NCI-H2107 (cell line): Measurements from ENCODE around the gene TCEA2.

Source experiments
- DNase-seq: peaks from one replicate; lab custom pipeline; 2025; lab: John Stamatoyannopoulos, UW

Gene TCEA2

GRCh38 chr20:64035933-64036345 lies 27.1 kb upstream of the TCEA2 start, which contains the start of gene C20orf204:
Gene C20orf204, plus strand, starts transcription at chr20:64036182. Its CDS starts 142 bp downstream, at chr20:64036324.
- no peak for DNase-seq

GRCh38 chr20:64036346-64037198 lies 26.4 kb upstream of the TCEA2 start:
- DNase-seq: no peak

GRCh38 chr20:64037199-64037497 lies 25.9 kb upstream of the TCEA2 start:
- DNase-seq: no peak

GRCh38 chr20:64037498-64038213 lies 25.3 kb upstream of the TCEA2 start:
- DNase-seq: no peak

GRCh38 chr20:64038224-64038564 lies 24.8 kb upstream of the TCEA2 start:
- DNase-seq: no peak

GRCh38 chr20:64038565-64039292 lies 24.3 kb upstream of the TCEA2 start:
- DNase-seq: peak; percentile 68

GRCh38 chr20:64039293-64040160 lies 23.5 kb upstream of the TCEA2 start:
- DNase-seq: no peak

GRCh38 chr20:64040231-64041039 lies 22.6 kb upstream of the TCEA2 start:
- no peak for DNase-seq

GRCh38 chr20:64041040-64041780 lies 21.8 kb upstream of the TCEA2 start:
- no peak for DNase-seq

GRCh38 chr20:64041781-64042053 lies 21.3 kb upstream of the TCEA2 start:
- no peak for DNase-seq

GRCh38 chr20:64042054-64042781 lies 20.8 kb upstream of the TCEA2 start:
- DNase-seq: no peak

GRCh38 chr20:64043768-64044167 lies 19.2 kb upstream of the TCEA2 start:
- no peak for DNase-seq

GRCh38 chr20:64044484-64045247 lies 18.3 kb upstream of the TCEA2 start:
- DNase-seq: no peak

GRCh38 chr20:64045346-64046011 lies 17.5 kb upstream of the TCEA2 start:
- DNase-seq: no peak

GRCh38 chr20:64047046-64047389 lies 16.0 kb upstream of the TCEA2 start:
- no peak for DNase-seq

- DNase-seq: no peak
Observed at GRCh38 chr20:64047968-64048401, 15.0 kb upstream of the TCEA2 start.

GRCh38 chr20:64048402-64049044 lies 14.5 kb upstream of the TCEA2 start:
- no peak for DNase-seq
